Embryonic facial prominence (tissue), 1 donor: ENCODE measurements around the gene PRRT3.

Source experiments
- DNase-seq: peaks from one replicate; pipeline ENCODE4 v3.0.0-alpha.2; 2016; ENCODE audit errors: extremely low spot score

The PRRT3 gene

DNA sequence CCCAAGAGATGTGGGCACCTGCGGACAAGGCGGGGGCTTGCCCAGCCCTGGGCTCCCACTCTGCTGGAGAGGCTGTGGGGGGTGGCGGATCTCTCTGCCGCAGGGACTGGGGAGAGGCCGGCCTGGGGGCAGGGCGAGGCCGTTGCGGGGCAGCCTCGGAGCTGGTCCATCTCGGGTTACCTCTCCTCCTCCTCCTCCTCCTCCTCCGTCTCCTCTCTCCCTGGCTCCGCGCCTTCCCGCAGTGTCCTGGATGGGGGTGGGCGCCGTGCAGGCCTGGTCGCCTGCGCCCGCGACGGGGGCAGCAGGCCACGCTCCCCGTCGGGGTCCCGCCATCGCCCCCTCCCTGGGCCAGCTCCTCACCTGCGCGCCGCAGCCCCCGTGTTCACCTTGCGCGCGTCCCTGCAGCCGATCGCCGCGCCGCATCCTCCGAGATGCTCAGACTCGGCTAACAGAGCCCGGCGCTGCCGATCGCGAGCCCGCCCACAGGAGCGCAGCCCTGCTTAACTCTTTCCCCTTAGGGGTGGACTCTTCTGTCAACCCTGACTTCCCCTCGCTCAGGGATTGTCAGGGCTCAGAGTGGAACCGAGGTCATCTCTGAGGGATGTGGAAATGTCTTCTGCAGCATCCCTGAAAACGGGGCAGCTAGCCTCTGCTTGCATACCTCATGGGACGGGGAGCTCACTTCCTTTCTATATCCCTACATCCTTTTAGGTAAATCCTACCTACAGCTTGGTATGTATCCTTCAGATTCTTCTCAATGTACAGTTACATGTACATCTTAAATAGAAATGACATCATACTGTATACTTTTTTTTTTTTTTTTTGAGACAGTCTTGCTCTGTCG lies at the start of gene PRRT3:
Gene PRRT3, minus strand, starts transcription at position 447 of the 844 bp plus-strand sequence. CDS start 2,293 bp downstream, outside the sequence.
- no peak for DNase-seq

GRCh38 chr3:10000686-10001085 lies 48.5 kb upstream of the PRRT3 start:
- DNase-seq, result no peak

GRCh38 chr3:9994086-9994844 lies 42.1 kb upstream of the PRRT3 start:
- DNase-seq, result no peak

DNA sequence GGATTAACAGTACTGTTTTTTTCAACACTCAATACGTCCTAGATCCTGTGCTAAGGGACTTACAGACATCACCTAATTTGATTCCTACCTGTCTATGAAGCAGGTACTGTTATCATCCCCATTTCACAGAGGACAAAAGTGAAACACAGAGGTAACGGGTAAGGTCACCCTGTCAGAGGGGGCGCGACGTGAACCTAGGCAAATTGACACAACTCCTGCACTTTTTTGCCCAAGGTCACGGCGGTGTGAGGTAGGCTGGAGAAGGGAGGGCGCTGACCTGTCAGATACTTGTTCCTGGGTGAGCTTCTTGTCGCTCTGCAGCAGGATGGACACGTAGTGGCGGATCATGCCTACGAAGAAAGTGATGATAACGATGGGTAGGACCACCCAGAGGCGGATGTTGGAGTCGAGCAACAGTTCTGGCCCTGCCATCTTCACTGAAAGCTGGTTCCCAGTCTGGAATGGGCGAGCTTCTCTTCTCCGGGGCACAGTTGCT lies 34.1 kb upstream of the PRRT3 start:
- DNase-seq, result no peak

DNA sequence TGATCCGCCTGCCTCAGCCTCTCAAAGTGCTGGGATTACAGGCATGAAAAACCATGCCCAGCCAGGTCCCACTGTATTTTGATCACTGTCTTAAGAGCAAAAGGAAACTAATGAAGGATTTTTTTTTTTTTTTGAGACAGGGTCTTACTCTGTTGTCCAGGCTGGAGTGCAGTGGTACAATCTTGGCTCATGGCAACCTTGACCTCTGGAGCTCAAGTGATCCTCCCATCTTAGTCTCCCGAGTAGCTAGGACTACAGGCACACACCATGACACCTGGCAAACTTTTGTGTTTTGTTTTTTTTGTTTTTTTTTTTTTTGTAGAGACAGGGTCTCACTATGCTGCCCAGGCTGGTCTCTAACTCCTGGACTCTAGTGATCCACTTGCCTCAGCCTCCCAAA lies 28.0 kb upstream of the PRRT3 start:
- DNase-seq, result no peak

GRCh38 chr3:9978710-9979305 lies 26.6 kb upstream of the PRRT3 start:
- DNase-seq, result no peak

DNA sequence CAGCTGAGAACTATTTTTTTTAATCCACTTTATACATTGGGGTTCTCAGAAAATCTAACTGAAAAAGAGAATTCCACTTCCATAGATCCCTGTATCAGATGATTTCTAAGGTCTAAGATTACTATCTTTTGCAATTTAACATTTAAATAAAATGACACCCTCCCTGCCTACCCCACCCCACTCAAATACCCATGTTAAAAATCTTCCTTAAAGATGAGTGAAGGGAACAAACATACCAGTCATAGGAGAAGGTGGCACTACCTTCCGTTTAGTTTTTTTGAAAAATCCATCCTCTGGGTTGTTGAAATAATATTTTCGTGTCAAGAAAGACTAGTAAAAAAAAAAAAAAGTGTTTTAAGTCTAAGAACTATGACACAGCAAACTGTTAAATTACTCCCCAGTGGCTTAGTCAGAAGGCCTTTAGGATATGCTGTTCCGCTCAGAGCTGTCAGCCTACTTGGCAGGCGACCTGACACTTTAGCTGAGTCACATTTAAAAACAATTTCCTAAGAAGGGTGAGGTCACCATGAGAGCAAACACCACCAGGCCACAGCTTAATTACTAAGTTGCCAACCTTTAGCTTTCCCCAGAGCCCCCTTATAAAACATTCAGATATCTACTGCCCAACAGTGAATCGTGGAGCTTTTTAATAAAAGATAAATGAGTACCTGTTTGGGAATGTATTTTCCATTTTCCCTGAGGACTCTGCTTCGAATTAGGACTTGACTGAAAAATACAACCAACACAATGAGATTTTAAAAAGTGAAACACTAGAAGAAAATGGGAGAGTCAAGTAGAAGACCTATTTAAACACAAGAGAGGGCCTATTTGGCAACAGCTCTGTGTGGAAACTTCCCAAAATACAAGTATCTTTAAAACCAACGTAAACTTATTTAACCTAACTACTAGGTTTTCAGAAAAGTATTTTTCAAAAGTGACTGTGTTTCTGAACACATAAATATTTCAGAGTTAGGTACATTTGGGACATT lies 24.8 kb upstream of the PRRT3 start:
- DNase-seq, result no peak

DNA sequence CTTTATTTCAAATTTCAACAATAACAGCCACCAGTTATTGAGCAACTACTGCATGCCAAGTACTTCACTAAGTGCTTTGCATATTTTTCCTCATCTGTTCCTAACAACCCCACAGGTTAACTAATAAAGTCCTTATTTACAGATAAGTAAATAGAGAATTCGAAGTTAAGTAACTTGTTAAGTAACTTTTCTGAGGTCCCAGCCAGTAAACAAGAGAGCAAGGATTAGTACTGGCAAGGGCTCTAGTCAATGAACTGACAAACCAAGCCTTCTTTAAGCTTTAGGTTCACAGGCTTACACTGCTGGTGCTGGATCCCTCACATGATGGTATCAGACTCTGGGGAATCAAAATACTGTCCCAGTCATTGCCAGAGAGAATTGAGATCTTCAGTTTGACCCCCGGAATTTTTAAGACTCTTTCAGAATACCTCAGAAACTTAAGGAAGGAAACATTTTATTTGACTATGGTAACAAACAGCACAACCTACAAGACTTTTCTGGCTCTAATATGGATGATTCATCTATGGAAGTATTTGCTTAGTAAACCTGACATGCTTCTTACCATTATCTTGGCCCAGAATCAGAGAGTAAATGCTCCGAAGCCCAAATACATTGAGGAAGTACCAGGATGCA lies 17.9 kb upstream of the PRRT3 start:
- DNase-seq, result no peak

- no peak for DNase-seq
Observed at GRCh38 chr3:9969632-9970019, 17.4 kb upstream of the PRRT3 start.

DNA sequence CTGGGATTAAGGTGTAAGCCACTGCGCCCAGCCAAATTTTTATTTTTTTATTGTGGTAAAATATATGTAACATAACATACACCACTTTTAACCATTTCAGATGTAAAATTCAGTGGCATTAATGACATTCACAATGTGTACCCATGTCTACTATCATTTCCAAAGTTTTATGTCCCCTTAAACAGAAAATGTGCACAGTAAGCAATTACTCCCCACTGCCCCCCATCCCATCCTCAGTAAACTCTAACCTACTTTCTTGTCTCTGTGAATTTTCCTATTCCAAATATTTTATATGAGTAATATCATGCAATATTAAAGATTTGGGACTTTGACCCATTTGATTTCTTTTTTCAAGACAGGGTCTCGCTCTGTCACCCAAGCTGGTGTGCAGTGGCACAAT lies 14.6 kb upstream of the PRRT3 start:
- no peak for DNase-seq

- no peak for DNase-seq
Observed at GRCh38 chr3:9965200-9965875, 13.1 kb upstream of the PRRT3 start.

GRCh38 chr3:9957214-9957613 lies 5.0 kb upstream of the PRRT3 start:
- DNase-seq, result no peak

DNA sequence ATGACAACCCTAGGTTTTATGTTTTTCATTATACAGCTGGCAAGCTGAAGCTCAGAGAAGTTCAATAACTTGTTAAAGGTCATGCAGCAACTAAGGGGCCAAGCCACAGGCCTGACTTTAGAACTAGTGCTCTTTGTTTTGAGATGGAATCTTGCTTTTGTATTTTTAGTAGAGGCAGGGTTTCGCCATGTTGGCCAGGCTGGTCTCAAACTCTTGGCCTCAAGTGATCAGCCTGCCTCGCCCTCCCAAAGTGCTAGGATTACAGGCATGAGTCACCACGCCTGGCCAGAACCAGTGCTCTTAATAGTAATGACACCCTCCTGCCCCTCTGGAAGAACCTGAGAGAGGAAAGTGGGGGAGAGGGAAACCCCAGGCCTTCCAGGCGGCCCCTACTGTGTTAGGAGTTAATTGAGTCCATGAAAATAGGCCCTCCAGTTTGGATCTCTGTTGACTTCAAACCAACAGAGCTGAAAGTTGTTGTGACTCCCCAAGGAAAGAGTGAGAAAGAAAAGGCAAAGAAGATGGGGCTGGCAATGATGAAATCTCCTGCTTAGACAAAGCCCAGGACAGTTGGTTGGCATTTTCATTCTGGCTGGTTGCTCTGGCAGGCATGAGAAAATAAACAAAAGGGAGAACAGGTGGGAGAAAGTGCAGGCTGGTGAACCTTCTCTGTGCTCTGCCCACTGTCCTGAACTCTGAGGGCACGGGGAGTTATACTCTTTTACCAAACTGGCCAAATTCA lies 3.6 kb upstream of the PRRT3 start:
- DNase-seq, result no peak

DNA sequence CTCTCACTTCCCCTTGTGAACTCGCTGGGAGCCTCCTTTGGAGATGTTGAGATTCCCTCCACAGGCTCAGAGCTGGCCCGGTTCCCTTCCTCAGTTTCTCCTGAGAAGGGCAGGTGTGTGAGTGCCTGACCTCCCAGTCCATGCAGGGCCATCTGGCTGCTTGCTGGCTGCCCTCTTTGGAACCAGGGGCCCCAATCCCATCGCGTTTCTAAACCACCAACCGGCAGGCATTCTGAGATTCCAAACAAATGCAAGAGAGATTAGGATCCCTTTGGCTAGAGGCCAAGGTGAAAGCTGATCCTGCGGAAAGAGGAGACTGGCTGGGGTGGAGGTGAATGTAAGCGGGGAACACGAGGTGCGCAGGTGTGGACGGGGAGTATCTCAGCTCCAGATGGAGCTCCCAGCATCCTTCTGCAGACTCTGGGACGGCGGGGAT lies 2.9 kb upstream of the PRRT3 start:
- DNase-seq, result no peak

DNA sequence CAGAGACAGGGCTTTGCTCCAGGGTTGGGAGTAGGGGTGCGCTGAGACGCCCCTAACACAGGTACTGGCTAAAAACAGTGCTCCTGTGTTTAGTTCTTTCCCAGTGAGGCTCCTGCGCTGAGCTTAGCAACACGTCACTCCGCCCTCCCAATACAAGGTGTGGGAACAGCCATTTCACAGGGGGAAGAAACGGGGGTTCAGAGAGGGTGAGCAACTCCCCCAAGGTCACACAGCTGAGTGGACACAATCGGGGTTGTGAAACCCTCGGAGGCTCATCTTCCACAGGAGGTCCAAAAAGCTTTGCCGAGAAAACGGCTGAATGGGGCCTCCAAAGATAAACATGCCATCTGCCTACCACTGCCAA lies 628 bp downstream of the PRRT3 start:
- DNase-seq, result no peak

- no peak for DNase-seq
Observed at GRCh38 chr3:9951126-9951525, 1.1 kb downstream of the PRRT3 start.

DNA sequence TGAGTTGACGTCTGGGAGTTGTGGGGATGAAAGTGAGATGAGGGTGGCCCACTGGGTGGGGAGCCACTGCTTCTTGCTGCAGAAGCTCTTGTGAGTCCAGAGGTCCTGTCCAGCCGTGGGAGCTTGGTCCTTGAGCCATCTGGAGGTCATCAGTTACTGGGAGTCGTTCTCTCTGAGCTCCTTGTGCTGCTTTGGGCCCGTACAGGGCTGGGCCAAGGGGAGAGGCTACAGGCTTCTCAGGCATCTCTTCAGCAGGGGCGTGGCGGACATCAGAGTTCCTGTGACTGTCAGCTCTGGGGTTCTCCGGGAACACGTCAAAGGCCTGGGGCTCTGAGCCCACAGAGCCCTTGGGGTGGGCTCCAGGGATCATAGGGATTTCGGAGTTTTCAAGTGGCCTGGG lies 2.6 kb downstream of the PRRT3 start:
- no peak for DNase-seq

DNA sequence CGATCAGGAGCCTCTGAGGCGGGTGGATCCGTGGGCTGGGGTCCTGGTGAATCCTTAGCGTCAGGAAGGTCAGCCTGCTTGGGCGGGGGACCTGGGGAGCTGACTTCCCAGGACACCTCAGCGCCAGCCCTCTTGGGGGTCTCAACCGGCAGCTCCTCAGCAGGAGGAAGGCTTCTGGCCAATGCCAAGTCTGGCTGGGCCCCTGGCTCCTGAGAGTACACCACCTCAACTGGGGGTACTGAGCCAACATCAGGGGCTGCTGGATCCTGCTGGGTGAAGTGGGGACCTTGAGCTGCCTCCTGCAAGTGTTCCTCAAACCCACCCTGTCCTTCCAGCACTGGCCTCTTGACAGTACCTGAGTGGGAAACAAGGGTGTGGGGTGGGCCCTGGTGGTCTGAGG lies 3.1 kb downstream of the PRRT3 start:
- no peak for DNase-seq

DNA sequence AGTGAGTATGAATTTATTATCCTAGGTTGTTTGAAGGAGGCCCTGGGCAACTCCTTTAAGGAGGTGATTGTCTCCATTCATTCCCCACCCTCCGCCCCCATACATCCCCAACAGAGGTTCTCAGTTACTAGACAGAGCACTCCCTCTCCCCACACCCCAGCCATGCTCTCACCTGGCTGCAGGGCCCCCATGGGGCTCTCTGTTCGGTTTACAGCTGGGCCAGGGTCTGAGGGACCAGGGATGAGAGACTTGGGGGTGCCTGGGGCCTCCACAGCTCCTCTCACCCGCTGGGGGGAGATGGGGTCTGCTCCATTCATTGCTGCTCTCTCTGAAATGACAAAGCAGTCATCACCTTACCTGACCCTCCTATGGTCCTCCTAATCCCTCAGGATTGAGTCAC lies 3.6 kb downstream of the PRRT3 start:
- DNase-seq, result no peak
